Breast epithelium (tissue), 4 donors: ENCODE measurements around the gene ABHD16B. TPM values are rescaled to one million over a fixed set of nuclear protein-coding genes. Genes with fewer than 3 reads are reported as not detected.

Experiments
- DNase-seq, 2 donors: peaks; one replicate each; pipeline ENCODE4 v3.0.0-alpha.2; 2019; ENCODE audit warnings: low spot score in 2 of 2
- H3K27ac ChIP-seq, 2 donors: fragments of 200-600 bp; sonication (generic) in 1 of 2; one replicate each; pipeline ENCODE4 v1.5.1; 2016 to 2019; ENCODE audit warnings: mild to moderate bottlenecking in 1 of 2
- H3K27me3 ChIP-seq, 2 donors: fragments of 200-600 bp; sonication (generic) in 1 of 2; one replicate each; pipeline versions ENCODE4 v1.5.1 to v1.6.0; 2017 to 2019; ENCODE audit warnings: control low read depth in 1 of 2, mild to moderate bottlenecking in 1 of 2
- H3K36me3 ChIP-seq: fragments of 200-600 bp; one replicate; pipeline ENCODE4 v1.5.1; 2019
- H3K4me1 ChIP-seq, 2 donors: fragments of 200-600 bp; sonication (generic); one replicate each; pipeline ENCODE4 v1.5.1; 2016 to 2019; ENCODE audit warnings: control low read depth in 1 of 2
- H3K4me3 ChIP-seq, 3 donors: fragments of 200-600 bp; sonication (generic); 1 replicate in 2 of 3; 2 replicates in 1 of 3; pipeline ENCODE4 v1.5.1; 2016 to 2019; ENCODE audit warnings: mild to moderate bottlenecking in 3 of 3, moderate library complexity in 2 of 3
- H3K9me3 ChIP-seq, 2 donors: fragments of 200-600 bp; sonication (generic) in 1 of 2; one replicate each; pipeline ENCODE4 v1.5.1; 2016 to 2019; ENCODE audit warnings: control low read depth in 1 of 2
- CTCF ChIP-seq, 3 donors: fragments of 450-650 bp; IDR thresholded peaks; one replicate each; pipeline ENCODE4 v1.5.1; 2016 to 2017; ENCODE audit warnings: antibody characterized with exemption in 3 of 3, mild to moderate bottlenecking in 3 of 3, moderate library complexity in 3 of 3
- POLR2A ChIP-seq: fragments of 450-650 bp; IDR thresholded peaks from one replicate; pipeline ENCODE4 v1.6.1; 2016; ENCODE audit warnings: antibody characterized with exemption, mild to moderate bottlenecking, moderate library complexity
- POLR2AphosphoS5 ChIP-seq, 3 donors: sonication (generic); formaldehyde crosslinking; IDR thresholded peaks; one replicate each; pipeline ENCODE4 v1.6.1; 2017; ENCODE audit warnings: antibody characterized with exemption in 3 of 3
- intact Hi-C: fragments of 100-400 bp; cut with DNase I; formaldehyde crosslinking; loops from one replicate; pipeline ENCODE4 v1.15.1; 2023; ENCODE audit warnings: low total_unique reads
- total RNA-seq, 3 donors: library from RNA; depleted of rRNA; stranded (reverse); fragments of >200 nt; gene quantifications; one replicate each; pipeline ENCODE4 v1.1.0, GENCODE V29; 2016

ABHD16B gene
- total RNA-seq, 3 donors from 2014 or later: not detected

DNA sequence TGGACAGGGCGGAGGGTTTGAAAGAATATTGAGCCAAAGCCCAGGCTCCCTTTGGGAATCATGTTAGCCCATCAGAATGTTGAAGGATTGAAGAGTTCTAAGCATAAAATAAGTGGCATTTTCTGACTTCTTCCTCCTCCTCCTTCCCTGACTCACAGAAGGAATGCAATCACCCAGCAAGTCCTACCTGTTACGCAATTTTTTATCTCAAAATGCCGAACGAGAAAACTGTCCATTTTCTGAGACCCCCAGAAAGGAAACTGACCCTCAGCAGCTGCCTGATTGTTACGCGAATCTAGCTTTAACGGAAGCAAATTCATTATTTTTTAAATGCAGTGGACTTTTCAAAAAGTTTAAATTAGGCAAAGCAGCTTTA, 28.9 kb downstream of the ABHD16B start:
- Histone ChIP-seq H3K27me3 (no peaks in the 10 kb centered on the region), H3K4me1 (peaks cover 4 to 13% of the 10 kb centered on the region in 2 donors), H3K9me3 (no peaks in the 10 kb centered on the region), H3K4me3 (no peak overlapping the region), H3K36me3 (no peaks in the 10 kb centered on the region), H3K27ac (peak overlapping the region; percentile 87 to 91)
- TF ChIP-seq POLR2AphosphoS5 (IDR thresholded peaks at IDR 0.05): no peak
- no peak for TF ChIP-seq POLR2A
- no peak for TF ChIP-seq CTCF (IDR thresholded peaks at IDR 0.05)
- DNase-seq: no peak
- intact Hi-C loops: loop anchor here (10.0 kb wide), 1 partner anchor 85 kb away; the partner anchor contains the start of gene SAMD10

- TF ChIP-seq CTCF (IDR thresholded peaks at IDR 0.05) (no peak), POLR2A (no peak), POLR2AphosphoS5 (IDR thresholded peaks at IDR 0.05) (no peak)
- intact Hi-C loops: loop anchor here (10.0 kb wide), 1 partner anchor 84 kb away; the partner anchor contains the start of gene SAMD10
- Histone ChIP-seq H3K9me3 (no peaks in the 10 kb centered on the region), H3K4me1 (peaks cover 4 to 13% of the 10 kb centered on the region in 2 donors), H3K36me3 (no peaks in the 10 kb centered on the region), H3K4me3 (no peak overlapping the region), H3K27me3 (no peaks in the 10 kb centered on the region), H3K27ac (no peak overlapping the region)
- no peak for DNase-seq
These were observed 29.3 kb downstream of the ABHD16B start for GRCh38 chr20:63890616-63891015.

GRCh38 chr20:63891061-63892002, 30.0 kb downstream of the ABHD16B start:
- Histone ChIP-seq H3K36me3 (no peaks in the 10 kb centered on the region), H3K27ac (no peak overlapping the region), H3K27me3 (no peaks in the 10 kb centered on the region), H3K4me1 (peaks cover 4 to 15% of the 10 kb centered on the region in 2 donors), H3K9me3 (no peaks in the 10 kb centered on the region), H3K4me3 (no peak overlapping the region)
- no peak for DNase-seq
- intact Hi-C loops: loop anchor here (10.0 kb wide), 1 partner anchor 83 kb away; the partner anchor contains the start of gene SAMD10
- TF ChIP-seq CTCF (IDR thresholded peaks at IDR 0.05) (no peak), POLR2AphosphoS5 (IDR thresholded peaks at IDR 0.05) (no peak), POLR2A (no peak)

GRCh38 chr20:63892402-63892801, 31.1 kb downstream of the ABHD16B start:
- no peaks in the 10 kb centered on the region for H3K36me3 ChIP-seq
- intact Hi-C loops: loop anchor here (10.0 kb wide), 1 partner anchor 82 kb away; the partner anchor contains the start of gene SAMD10
- H3K4me1 ChIP-seq: peaks cover 7 to 20% of the 10 kb centered on the region in 2 donors
- no peak overlapping the region for H3K27ac ChIP-seq
- no peak for TF ChIP-seq POLR2AphosphoS5 (IDR thresholded peaks at IDR 0.05)
- no peak for TF ChIP-seq POLR2A
- TF ChIP-seq CTCF (IDR thresholded peaks at IDR 0.05): no peak
- DNase-seq: no peak
- no peaks in the 10 kb centered on the region for H3K9me3 ChIP-seq
- no peak overlapping the region for H3K4me3 ChIP-seq
- no peaks in the 10 kb centered on the region for H3K27me3 ChIP-seq

- DNase-seq: no peak
- Histone ChIP-seq H3K4me3 (peak overlapping the region; percentile 65 to 85 (median 66)), H3K27me3 (no peaks in the 10 kb centered on the region), H3K27ac (peak overlapping the region; percentile 63 to 91), H3K4me1 (peaks cover 7 to 20% of the 10 kb centered on the region in 2 donors), H3K9me3 (no peaks in the 10 kb centered on the region), H3K36me3 (no peaks in the 10 kb centered on the region)
- no peak for TF ChIP-seq POLR2A
- no peak for TF ChIP-seq POLR2AphosphoS5 (IDR thresholded peaks at IDR 0.05)
- no peak for TF ChIP-seq CTCF (IDR thresholded peaks at IDR 0.05)
- intact Hi-C loops: loop anchor here (10.0 kb wide), 1 partner anchor 81 kb away; the partner anchor contains the start of gene SAMD10
These were observed 32.7 kb downstream of the ABHD16B start for GRCh38 chr20:63893999-63894357.
